GM12892 (cell line): Measurements from ENCODE around the gene TBRG4.

ENCODE experiments used
- POLR2A ChIP-seq: IDR thresholded peaks from 2 replicates; pipeline ENCODE4 v1.6.1; 2011; ENCODE audit warnings: low read depth, low read length, control low read depth
- POLR2AphosphoS5 ChIP-seq: IDR thresholded peaks from 2 replicates; pipeline ENCODE4 v1.6.1; 2011; ENCODE audit warnings: low read depth, low read length, control low read depth
- TAF1 ChIP-seq: IDR thresholded peaks from 2 replicates; pipeline ENCODE4 v1.6.1; 2011; ENCODE audit warnings: low read depth, mild to moderate bottlenecking, control low read depth, low read length, borderline replicate concordance

DNA sequence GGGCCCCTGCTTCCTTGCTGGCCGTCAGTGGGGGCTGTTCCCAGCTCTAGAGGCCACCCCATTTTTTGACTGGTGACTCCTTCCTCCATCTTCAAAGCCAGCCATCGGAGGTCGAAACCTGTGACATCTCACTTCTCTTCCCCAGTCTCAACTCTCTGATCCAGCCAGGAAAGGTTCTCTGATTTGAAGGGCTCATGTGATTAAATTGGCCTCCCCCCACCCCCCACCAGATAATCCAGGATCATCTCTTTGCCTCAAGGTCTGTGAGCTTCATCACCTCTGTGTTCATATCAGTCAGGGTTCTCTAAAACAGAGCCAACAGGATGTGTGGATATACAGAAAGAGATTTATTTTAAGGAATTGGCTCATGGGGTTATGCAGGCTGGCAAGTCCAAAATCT is 40.5 kb upstream of the TBRG4 start:
- no peak for TF ChIP-seq POLR2A
- TF ChIP-seq POLR2AphosphoS5 = no peak
- no peak for TF ChIP-seq TAF1
